C4-2B (cell line): Measurements from ENCODE around the gene TMOD1.

Source experiments
- CTCF ChIP-seq: fragments of 450-650 bp; conservative IDR thresholded peaks from 2 replicates; pipeline ENCODE4 v1.5.1; 2017; ENCODE audit warnings: mild to moderate bottlenecking
- ZFX ChIP-seq: fragments of 450-650 bp; IDR thresholded peaks from 2 replicates; pipeline ENCODE4 v1.6.1; 2017

GRCh38 chr9:97553141-97553540, 51.7 kb downstream of the TMOD1 start:
- TF ChIP-seq CTCF: no peak
- TF ChIP-seq ZFX: no peak
